ENCODE data around the gene ZNF577.

Gene ZNF577

GRCh38 chr19:51861870-51862622 lies 25.7 kb downstream of the ZNF577 start:
- no peak for DNase-seq (ENCODE audit: low spot score)

- DNase-seq (ENCODE audit: low spot score), result no peak
Observed at GRCh38 chr19:51837145-51837544, 50.6 kb downstream of the ZNF577 start.

- DNase-seq (ENCODE audit: low spot score), result no peak
Observed at GRCh38 chr19:51830274-51830673, 57.5 kb downstream of the ZNF577 start.

GRCh38 chr19:51824281-51825005 lies 63.3 kb downstream of the ZNF577 start:
- no peak for DNase-seq (ENCODE audit: low spot score)

GRCh38 chr19:51822946-51823345 lies 64.8 kb downstream of the ZNF577 start:
- DNase-seq (ENCODE audit: low spot score), result no peak

- no peak for DNase-seq (ENCODE audit: low spot score)
Observed at GRCh38 chr19:51822325-51822724, 65.4 kb downstream of the ZNF577 start.

- DNase-seq (ENCODE audit: low spot score), result no peak
Observed at GRCh38 chr19:51821921-51822320, 65.8 kb downstream of the ZNF577 start.

GRCh38 chr19:51821456-51821855 lies 66.3 kb downstream of the ZNF577 start:
- DNase-seq (ENCODE audit: low spot score), result no peak
